Hepatocyte (in vitro differentiated cells): ENCODE measurements around the gene TAS2R41. TPM values are rescaled to one million over a fixed set of nuclear protein-coding genes. Genes with fewer than 3 reads are reported as not detected.
"Not testable (repeated sequence)": the region's sequence is repeated elsewhere in the genome, so short reads cannot be mapped to it uniquely, and the experiment has no call there.

Source experiments
- DNase-seq: peaks from one replicate; pipeline ENCODE4 v3.0.0-alpha.2; 2016; ENCODE audit warnings: low spot score
- H2AFZ ChIP-seq: fragments of 200-600 bp; sonication (generic); 2 replicates; pipeline ENCODE4 v1.6.0; 2016; ENCODE audit warnings: antibody characterized with exemption, mild to moderate bottlenecking
- H3K27ac ChIP-seq: fragments of 200-600 bp; sonication (generic); 2 replicates; pipeline ENCODE4 v1.5.1; 2016; ENCODE audit warnings: mild to moderate bottlenecking
- H3K27me3 ChIP-seq: fragments of 200-600 bp; sonication (generic); 2 replicates; pipeline ENCODE4 v1.6.1; 2016
- H3K36me3 ChIP-seq: fragments of 200-600 bp; sonication (generic); replicated peaks from 2 replicates; pipeline ENCODE4 v1.5.1; 2016; ENCODE audit warnings: low read depth; ENCODE audit not compliant: insufficient read depth
- H3K4me1 ChIP-seq: fragments of 200-600 bp; sonication (generic); 2 replicates; pipeline ENCODE4 v1.5.1; 2016; ENCODE audit warnings: mild to moderate bottlenecking, moderate library complexity; ENCODE audit not compliant: insufficient read depth
- H3K4me2 ChIP-seq: fragments of 200-600 bp; sonication (generic); 2 replicates; pipeline ENCODE4 v1.6.0; 2016
- H3K4me3 ChIP-seq: fragments of 200-600 bp; sonication (generic); 2 replicates; pipeline ENCODE4 v1.5.1; 2016; ENCODE audit warnings: mild to moderate bottlenecking
- H3K79me2 ChIP-seq: fragments of 200-600 bp; sonication (generic); 2 replicates; pipeline ENCODE4 v1.6.0; 2017; ENCODE audit warnings: mild to moderate bottlenecking
- H3K9me2 ChIP-seq: fragments of 200-600 bp; sonication (generic); replicated peaks from 2 replicates; pipeline ENCODE4 v1.6.0; 2017; ENCODE audit warnings: mild to moderate bottlenecking; ENCODE audit not compliant: insufficient read depth
- H3K9me3 ChIP-seq: fragments of 200-600 bp; sonication (generic); 2 replicates; pipeline ENCODE4 v1.5.1; 2016; ENCODE audit warnings: low read depth, mild to moderate bottlenecking
- H4K20me1 ChIP-seq: fragments of 200-600 bp; sonication (generic); 2 replicates; pipeline ENCODE4 v1.6.0; 2016; ENCODE audit warnings: mild to moderate bottlenecking; ENCODE audit not compliant: insufficient read depth, poor library complexity, severe bottlenecking
- CTCF ChIP-seq: fragments of 200-600 bp; sonication (generic); IDR thresholded peaks from 2 replicates; pipeline ENCODE4 v1.5.1; 2016; ENCODE audit warnings: antibody characterized with exemption, mild to moderate bottlenecking; ENCODE audit not compliant: poor library complexity
- EZH2 ChIP-seq: fragments of 200-600 bp; sonication (generic); IDR thresholded peaks from 2 replicates; pipeline ENCODE4 v1.6.1; 2016; ENCODE audit warnings: antibody characterized with exemption, mild to moderate bottlenecking, borderline replicate concordance
- EZH2phosphoT487 ChIP-seq: fragments of 200-600 bp; sonication (generic); IDR thresholded peaks from one replicate; pipeline ENCODE4 v1.6.1; 2018; ENCODE audit warnings: antibody characterized with exemption, mild to moderate bottlenecking, low read depth, moderate library complexity; ENCODE audit not compliant: unreplicated experiment, severe bottlenecking
- WGBS: methylation state at CpG from one replicate; pipeline ENCODE4 v1.1.6; 2016; ENCODE audit warnings: low lambda C conversion rate; ENCODE audit errors: missing lambda C conversion rate; 5-methylcytosine and 5-hydroxymethylcytosine counted together
- polyA plus RNA-seq: library from polyadenylated mRNA; unstranded; fragments of >200 nt; fragmentation: Nextera tagmentation; extraction: Ambion mirVana; gene quantifications from 2 replicates; pipeline ENCODE4 v1.2.1, GENCODE V29; 2016
- total RNA-seq: library from RNA; depleted of rRNA; stranded (reverse); fragments of >200 nt; gene quantifications from 2 replicates; pipeline ENCODE4 v1.2.3, GENCODE V29; 2014

TAS2R41 gene
- total and polyA plus RNA-seq, 2 experiments from 2014 or later: not detected

DNA sequence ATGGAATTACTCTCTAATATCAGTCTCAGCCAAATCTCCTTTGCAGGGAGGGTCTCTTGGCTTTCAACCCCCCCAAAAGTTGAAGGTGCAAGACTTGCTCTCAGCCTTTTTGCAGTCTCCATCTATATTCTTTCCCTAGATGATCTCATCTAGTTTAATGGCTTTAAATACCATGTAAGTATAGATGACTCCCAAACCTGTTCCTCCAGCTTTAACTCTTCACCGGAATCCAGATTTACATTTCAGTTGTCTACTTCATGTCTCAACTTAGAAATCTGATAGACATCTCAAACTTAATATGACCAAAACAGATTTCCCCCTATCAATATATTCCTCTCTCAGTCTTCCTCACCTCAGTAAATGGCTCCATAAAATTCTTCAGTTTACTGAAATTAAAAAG is 9.9 kb upstream of the TAS2R41 start:
- WGBS: 61% methylated on average over 1 of the region's 1 CpG
- Histone ChIP-seq H3K27ac (no peak overlapping the region), H3K9me3 (no peaks in the 10 kb centered on the region), H3K79me2 (no peaks in the 10 kb centered on the region), H3K27me3 (no peaks in the 10 kb centered on the region), H3K9me2 (no peaks in the 10 kb centered on the region), H3K4me3 (no peak overlapping the region), H3K36me3 (no peaks in the 10 kb centered on the region), H3K4me1 (no peaks in the 10 kb centered on the region), H2AFZ (no peak overlapping the region), H4K20me1 (no peaks in the 10 kb centered on the region), H3K4me2 (no peak overlapping the region)
- TF ChIP-seq EZH2phosphoT487: no peak
- DNase-seq: no peak

GRCh38 chr7:143472071-143472689 is 5.5 kb upstream of the TAS2R41 start:
- H3K9me3 ChIP-seq, H2AFZ ChIP-seq, H3K4me1 ChIP-seq, H3K9me2 ChIP-seq, H3K79me2 ChIP-seq, H4K20me1 ChIP-seq, H3K27me3 ChIP-seq, H3K36me3 ChIP-seq, H3K4me3 ChIP-seq: not testable (repeated sequence)
- peak; percentile 69 for DNase-seq
- Histone ChIP-seq H3K27ac (peak overlapping the region; percentile 95), H3K4me2 (peak overlapping the region; percentile 58)
- WGBS: 43% methylated on average over 11 of the region's 11 CpGs

DNA sequence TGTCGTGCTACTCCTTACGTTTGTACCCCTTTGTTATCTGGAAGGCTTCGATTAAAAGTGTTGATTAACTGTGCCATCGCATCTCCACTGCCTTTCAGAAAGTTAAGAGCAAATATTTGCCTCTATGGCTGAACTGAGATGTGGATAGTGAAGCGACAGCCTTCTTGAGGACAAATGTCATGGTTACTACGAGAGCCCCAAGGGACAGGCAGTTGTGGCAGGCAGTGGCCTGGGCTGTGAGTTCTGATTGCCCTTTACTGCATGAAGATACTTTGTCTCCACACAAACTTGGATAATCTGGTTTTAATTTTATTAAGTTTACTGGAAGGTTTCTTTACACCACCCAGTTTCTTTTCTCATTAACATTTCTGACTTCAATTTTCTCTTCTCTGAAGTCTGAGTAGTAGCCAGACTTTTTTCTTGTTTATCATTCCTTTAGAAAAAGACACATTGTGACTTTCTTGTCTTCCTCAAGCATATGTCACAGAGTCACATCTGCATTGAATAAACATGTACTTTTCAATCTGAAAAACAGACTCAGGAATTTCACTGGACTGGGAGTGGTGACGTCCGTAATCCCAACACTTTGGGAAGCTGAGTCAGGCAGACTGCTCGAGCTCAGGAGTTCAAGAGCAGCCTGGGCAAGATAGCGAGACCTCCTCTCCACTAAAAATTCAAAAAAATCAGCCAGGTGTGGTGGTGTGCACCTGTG is 1.5 kb downstream of the TAS2R41 start:
- no peak for DNase-seq
- Histone ChIP-seq H3K4me1 (no peaks in the 10 kb centered on the region), H2AFZ (no peak overlapping the region), H3K4me2 (no peak overlapping the region), H3K9me3 (no peaks in the 10 kb centered on the region), H3K79me2 (no peaks in the 10 kb centered on the region), H4K20me1 (no peaks in the 10 kb centered on the region), H3K36me3 (no peaks in the 10 kb centered on the region), H3K27me3 (no peaks in the 10 kb centered on the region), H3K4me3 (no peak overlapping the region), H3K27ac (no peak overlapping the region), H3K9me2 (no peaks in the 10 kb centered on the region)
- WGBS: 62% methylated on average over 10 of the region's 10 CpGs
- TF ChIP-seq CTCF: no peak
- no peak for TF ChIP-seq EZH2phosphoT487
- no peak for TF ChIP-seq EZH2

DNA sequence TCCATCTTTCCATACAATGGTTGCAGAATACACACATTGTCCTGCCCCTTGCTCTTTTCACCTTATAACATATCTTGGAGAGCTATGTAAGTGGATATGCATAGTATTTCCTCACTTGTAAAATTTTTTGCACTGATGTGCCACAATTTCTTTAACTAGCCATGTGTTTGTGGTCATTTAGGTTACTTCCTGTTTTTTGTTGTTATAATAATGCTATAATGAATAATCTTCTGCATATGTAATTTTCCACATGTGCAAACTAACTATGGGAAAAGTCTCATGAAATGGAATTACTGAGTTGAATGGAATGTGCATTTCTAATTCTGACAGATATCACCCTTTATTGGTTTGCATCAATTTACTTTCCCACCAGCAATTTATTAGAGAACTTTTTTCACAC is 2.8 kb downstream of the TAS2R41 start:
- Histone ChIP-seq H3K4me3 (no peak overlapping the region), H4K20me1 (no peaks in the 10 kb centered on the region), H3K36me3 (no peaks in the 10 kb centered on the region), H3K27ac (no peak overlapping the region), H3K4me1 (no peaks in the 10 kb centered on the region), H3K79me2 (no peaks in the 10 kb centered on the region), H3K4me2 (no peak overlapping the region), H2AFZ (no peak overlapping the region), H3K9me3 (no peaks in the 10 kb centered on the region), H3K27me3 (no peaks in the 10 kb centered on the region), H3K9me2 (no peaks in the 10 kb centered on the region)
- TF ChIP-seq EZH2: no peak
- no peak for TF ChIP-seq CTCF
- TF ChIP-seq EZH2phosphoT487: no peak
- no peak for DNase-seq
